Neural cell (in vitro differentiated cells): Measurements from ENCODE around the gene RPGRIP1L. TPM values are rescaled to one million over a fixed set of nuclear protein-coding genes. Genes with fewer than 3 reads are reported as not detected.

Experiments used
- H2AFZ ChIP-seq: fragments of 200-600, 300-800 bp; sonication (generic), shearing (Covaris generic); 2 replicates; pipeline ENCODE4 v1.6.0; 2014; ENCODE audit warnings: low read depth, mild to moderate bottlenecking, antibody characterized with exemption, low read length, moderate library complexity
- H3F3A ChIP-seq: fragments of 200-600 bp; shearing (Covaris generic); 2 replicates; pipeline ENCODE4 v1.6.1; 2016; ENCODE audit warnings: mild to moderate bottlenecking, moderate library complexity, mixed read lengths, antibody characterized with exemption, low read length; ENCODE audit not compliant: insufficient read depth, poor library complexity, severe bottlenecking
- H3K27ac ChIP-seq: fragments of 200-600, 300-800 bp; sonication (generic), shearing (Covaris generic); 2 replicates; pipeline ENCODE4 v1.5.1; 2014; ENCODE audit warnings: mild to moderate bottlenecking, low read length, moderate library complexity
- H3K27me3 ChIP-seq: fragments of 300-800, 200-600 bp; sonication (generic), shearing (Covaris generic); 2 replicates; pipeline ENCODE4 v1.6.0; 2014; ENCODE audit warnings: mild to moderate bottlenecking, low read depth, low read length, moderate library complexity; ENCODE audit not compliant: insufficient read depth
- H3K36me3 ChIP-seq: fragments of 300-800, 200-600 bp; sonication (generic), shearing (Covaris generic); 2 replicates; pipeline ENCODE4 v1.5.1; 2014; ENCODE audit warnings: mild to moderate bottlenecking, antibody characterized with exemption, low read length, moderate library complexity; ENCODE audit not compliant: insufficient read depth
- H3K4me2 ChIP-seq: fragments of 300-800, 200-600 bp; sonication (generic), shearing (Covaris generic); 2 replicates; pipeline ENCODE4 v1.6.0; 2014; ENCODE audit warnings: mild to moderate bottlenecking, low read length
- H3K4me3 ChIP-seq: fragments of 300-800, 200-600 bp; sonication (generic), shearing (Covaris generic); 2 replicates; pipeline ENCODE4 v1.5.1; 2014; ENCODE audit warnings: mild to moderate bottlenecking, low read length, moderate library complexity
- H3K79me2 ChIP-seq: fragments of 200-600 bp; shearing (Covaris generic); replicated peaks from 2 replicates; pipeline ENCODE4 v1.6.0; 2014; ENCODE audit warnings: mild to moderate bottlenecking, low read length, moderate library complexity; ENCODE audit not compliant: insufficient read depth
- H3K9ac ChIP-seq: fragments of 300-800, 200-600 bp; sonication (generic), shearing (Covaris generic); 2 replicates; pipeline ENCODE4 v1.6.1; 2016; ENCODE audit warnings: mild to moderate bottlenecking, low read length, mixed read lengths
- H3K9me2 ChIP-seq: fragments of 200-600 bp; shearing (Covaris generic); 2 replicates; pipeline ENCODE4 v1.6.1; 2016; ENCODE audit warnings: mild to moderate bottlenecking, low read length, mixed read lengths; ENCODE audit not compliant: insufficient read depth
- H3K9me3 ChIP-seq: fragments of 200-600, 300-800 bp; sonication (generic), shearing (Covaris generic); 2 replicates; pipeline ENCODE4 v1.6.1; 2016; ENCODE audit warnings: mild to moderate bottlenecking, mixed run types, low read length, moderate library complexity, mixed read lengths
- H4K20me1 ChIP-seq: fragments of 200-600 bp; shearing (Covaris generic); 2 replicates; pipeline ENCODE4 v1.6.1; 2016; ENCODE audit warnings: mild to moderate bottlenecking, mixed run types; ENCODE audit not compliant: insufficient read depth
- EP300 ChIP-seq: fragments of 450-650 bp; conservative IDR thresholded peaks from 2 replicates; pipeline ENCODE4 v1.6.1; 2014; ENCODE audit warnings: antibody characterized with exemption, mild to moderate bottlenecking, moderate library complexity; ENCODE audit not compliant: poor library complexity, severe bottlenecking
- EZH2 ChIP-seq: fragments of 200-600, 300-800 bp; shearing (Covaris generic), sonication (generic); IDR thresholded peaks from 2 replicates; pipeline ENCODE4 v1.6.1; 2014; ENCODE audit warnings: antibody characterized with exemption, low read length, borderline replicate concordance, mild to moderate bottlenecking; ENCODE audit not compliant: insufficient read depth, poor library complexity, severe bottlenecking
- MXI1 ChIP-seq: fragments of 450-650 bp; conservative IDR thresholded peaks from 2 replicates; pipeline ENCODE4 v1.6.1; 2014; ENCODE audit warnings: antibody characterized with exemption, mild to moderate bottlenecking; ENCODE audit not compliant: poor library complexity, severe bottlenecking
- POLR2AphosphoS5 ChIP-seq: IDR thresholded peaks from 2 replicates; pipeline ENCODE4 v1.6.1; 2012
- RAD21 ChIP-seq: fragments of 450-650 bp; conservative IDR thresholded peaks from 2 replicates; pipeline ENCODE4 v1.6.1; 2014; ENCODE audit warnings: antibody characterized with exemption, mild to moderate bottlenecking, moderate library complexity
- SMC3 ChIP-seq: fragments of 450-650 bp; conservative IDR thresholded peaks from 2 replicates; pipeline ENCODE4 v1.6.1; 2014; ENCODE audit warnings: antibody characterized with exemption, mild to moderate bottlenecking, moderate library complexity; ENCODE audit not compliant: poor library complexity
- TAF1 ChIP-seq: IDR thresholded peaks from 2 replicates; pipeline ENCODE4 v1.6.1; 2012; ENCODE audit warnings: low read depth
- polyA plus RNA-seq: library from polyadenylated mRNA; depleted of rRNA; stranded (reverse); fragments of >200 nt; gene quantifications from 2 replicates; pipeline ENCODE4 v1.2.3, GENCODE V29; 2014
- TF ChIP-seq, protein P1 (sequence below): fragments of 450-650 bp; IDR thresholded peaks from 2 replicates; pipeline ENCODE4 v1.5.1; 2014; ENCODE audit warnings: antibody characterized with exemption, mild to moderate bottlenecking, moderate library complexity; ENCODE audit not compliant: poor library complexity, severe bottlenecking
- TF ChIP-seq, protein P2 (sequence below): IDR thresholded peaks from 2 replicates; pipeline ENCODE4 v1.6.1; 2012; ENCODE audit warnings: borderline replicate concordance

Gene RPGRIP1L
- polyA plus RNA-seq, 1 donor from 2014 or later: 24.6 TPM

DNA sequence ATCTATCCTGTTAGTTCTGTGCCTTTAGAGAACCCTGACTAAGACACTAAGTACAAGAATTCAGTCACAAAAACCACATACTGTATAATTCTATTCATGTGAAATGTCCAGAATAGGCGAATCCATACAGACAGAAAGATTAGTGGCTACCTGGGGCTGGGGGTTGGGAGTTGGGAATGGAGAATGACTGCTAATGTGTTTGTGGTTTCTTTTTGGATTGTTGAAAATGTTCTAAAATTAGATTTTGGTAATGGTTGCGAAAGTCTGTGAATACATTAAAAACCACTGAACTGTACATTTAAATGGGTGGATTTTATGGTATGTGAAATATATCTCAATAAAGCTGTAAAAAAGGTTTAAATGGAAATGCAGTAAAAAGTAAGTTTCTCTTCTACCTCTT lies 120.3 kb downstream of the RPGRIP1L start:
- no peaks in the 10 kb centered on the region for H3K9me3 ChIP-seq
- no peak overlapping the region for H3K9ac ChIP-seq

DNA sequence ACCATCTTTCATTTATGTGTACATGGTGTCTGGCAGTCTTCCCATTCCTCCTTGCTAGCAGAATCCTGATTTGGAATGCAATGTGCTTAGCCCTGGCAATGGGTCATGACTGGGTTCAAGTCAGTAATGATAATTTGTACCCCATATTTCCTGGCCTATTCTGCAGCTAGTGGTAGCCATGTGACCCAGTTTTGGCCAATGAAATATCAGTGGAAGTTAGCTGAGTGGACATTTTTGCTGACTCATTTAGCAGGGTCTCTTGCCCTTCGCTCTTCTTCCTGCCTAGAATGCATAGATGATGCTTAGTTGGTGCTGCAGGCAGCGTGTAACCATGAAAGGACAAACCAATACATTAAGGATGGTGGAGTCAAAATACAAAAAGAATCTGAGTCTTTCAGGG lies 121.9 kb downstream of the RPGRIP1L start:
- H3K9me2 ChIP-seq: no peaks in the 10 kb centered on the region
- no peaks in the 10 kb centered on the region for H3K27me3 ChIP-seq
- no peak overlapping the region for H3K4me3 ChIP-seq
- no peak overlapping the region for H3K4me2 ChIP-seq
- H3F3A ChIP-seq: no peaks in the 10 kb centered on the region
- no peaks in the 10 kb centered on the region for H3K36me3 ChIP-seq
- H2AFZ ChIP-seq: no peak overlapping the region
- H3K9ac ChIP-seq: no peak overlapping the region
- H3K79me2 ChIP-seq: no peaks in the 10 kb centered on the region
- H4K20me1 ChIP-seq: no peaks in the 10 kb centered on the region
- TF ChIP-seq RAD21: no peak
- TF ChIP-seq, protein P1, sequence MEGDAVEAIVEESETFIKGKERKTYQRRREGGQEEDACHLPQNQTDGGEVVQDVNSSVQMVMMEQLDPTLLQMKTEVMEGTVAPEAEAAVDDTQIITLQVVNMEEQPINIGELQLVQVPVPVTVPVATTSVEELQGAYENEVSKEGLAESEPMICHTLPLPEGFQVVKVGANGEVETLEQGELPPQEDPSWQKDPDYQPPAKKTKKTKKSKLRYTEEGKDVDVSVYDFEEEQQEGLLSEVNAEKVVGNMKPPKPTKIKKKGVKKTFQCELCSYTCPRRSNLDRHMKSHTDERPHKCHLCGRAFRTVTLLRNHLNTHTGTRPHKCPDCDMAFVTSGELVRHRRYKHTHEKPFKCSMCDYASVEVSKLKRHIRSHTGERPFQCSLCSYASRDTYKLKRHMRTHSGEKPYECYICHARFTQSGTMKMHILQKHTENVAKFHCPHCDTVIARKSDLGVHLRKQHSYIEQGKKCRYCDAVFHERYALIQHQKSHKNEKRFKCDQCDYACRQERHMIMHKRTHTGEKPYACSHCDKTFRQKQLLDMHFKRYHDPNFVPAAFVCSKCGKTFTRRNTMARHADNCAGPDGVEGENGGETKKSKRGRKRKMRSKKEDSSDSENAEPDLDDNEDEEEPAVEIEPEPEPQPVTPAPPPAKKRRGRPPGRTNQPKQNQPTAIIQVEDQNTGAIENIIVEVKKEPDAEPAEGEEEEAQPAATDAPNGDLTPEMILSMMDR: no peak
- TF ChIP-seq, protein P2, sequence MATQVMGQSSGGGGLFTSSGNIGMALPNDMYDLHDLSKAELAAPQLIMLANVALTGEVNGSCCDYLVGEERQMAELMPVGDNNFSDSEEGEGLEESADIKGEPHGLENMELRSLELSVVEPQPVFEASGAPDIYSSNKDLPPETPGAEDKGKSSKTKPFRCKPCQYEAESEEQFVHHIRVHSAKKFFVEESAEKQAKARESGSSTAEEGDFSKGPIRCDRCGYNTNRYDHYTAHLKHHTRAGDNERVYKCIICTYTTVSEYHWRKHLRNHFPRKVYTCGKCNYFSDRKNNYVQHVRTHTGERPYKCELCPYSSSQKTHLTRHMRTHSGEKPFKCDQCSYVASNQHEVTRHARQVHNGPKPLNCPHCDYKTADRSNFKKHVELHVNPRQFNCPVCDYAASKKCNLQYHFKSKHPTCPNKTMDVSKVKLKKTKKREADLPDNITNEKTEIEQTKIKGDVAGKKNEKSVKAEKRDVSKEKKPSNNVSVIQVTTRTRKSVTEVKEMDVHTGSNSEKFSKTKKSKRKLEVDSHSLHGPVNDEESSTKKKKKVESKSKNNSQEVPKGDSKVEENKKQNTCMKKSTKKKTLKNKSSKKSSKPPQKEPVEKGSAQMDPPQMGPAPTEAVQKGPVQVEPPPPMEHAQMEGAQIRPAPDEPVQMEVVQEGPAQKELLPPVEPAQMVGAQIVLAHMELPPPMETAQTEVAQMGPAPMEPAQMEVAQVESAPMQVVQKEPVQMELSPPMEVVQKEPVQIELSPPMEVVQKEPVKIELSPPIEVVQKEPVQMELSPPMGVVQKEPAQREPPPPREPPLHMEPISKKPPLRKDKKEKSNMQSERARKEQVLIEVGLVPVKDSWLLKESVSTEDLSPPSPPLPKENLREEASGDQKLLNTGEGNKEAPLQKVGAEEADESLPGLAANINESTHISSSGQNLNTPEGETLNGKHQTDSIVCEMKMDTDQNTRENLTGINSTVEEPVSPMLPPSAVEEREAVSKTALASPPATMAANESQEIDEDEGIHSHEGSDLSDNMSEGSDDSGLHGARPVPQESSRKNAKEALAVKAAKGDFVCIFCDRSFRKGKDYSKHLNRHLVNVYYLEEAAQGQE: no peak
- TF ChIP-seq POLR2AphosphoS5: no peak
- no peak for TF ChIP-seq EZH2
- TF ChIP-seq SMC3: no peak
- no peak for TF ChIP-seq MXI1
- no peak for TF ChIP-seq EP300
- no peak for TF ChIP-seq TAF1
- no peaks in the 10 kb centered on the region for H3K9me3 ChIP-seq
- H3K27ac ChIP-seq: no peak overlapping the region

More for the DNA sequence above, 120.3 kb downstream of the RPGRIP1L start:
- H3K27me3 ChIP-seq: no peaks in the 10 kb centered on the region
- H3K79me2 ChIP-seq: no peaks in the 10 kb centered on the region
- H3K36me3 ChIP-seq: no peaks in the 10 kb centered on the region
- no peaks in the 10 kb centered on the region for H3K9me2 ChIP-seq
- H3K4me3 ChIP-seq: no peak overlapping the region
- no peak overlapping the region for H3K27ac ChIP-seq
- no peaks in the 10 kb centered on the region for H3F3A ChIP-seq
- no peaks in the 10 kb centered on the region for H4K20me1 ChIP-seq
- no peak overlapping the region for H2AFZ ChIP-seq
- H3K4me2 ChIP-seq: no peak overlapping the region
- no peak for TF ChIP-seq SMC3
- no peak for TF ChIP-seq EZH2
- TF ChIP-seq TAF1: no peak
- no peak for TF ChIP-seq MXI1
- TF ChIP-seq EP300: no peak
- TF ChIP-seq, protein P2: no peak
- no peak for TF ChIP-seq RAD21
- TF ChIP-seq, protein P1: no peak
- no peak for TF ChIP-seq POLR2AphosphoS5
